HAP-1 (cell line): ENCODE data around the gene SCN2A.
A peak's percentile ranks its signal among the peaks of the same experiment; 100 is the strongest.
"Not testable (repeated sequence)": the region's sequence is repeated elsewhere in the genome, so short reads cannot be mapped to it uniquely, and the experiment has no call there.

Source experiments
- DNase-seq, 2 experiments: peaks; one replicate each; pipeline ENCODE4 v3.0.0-alpha.2; 2016 to 2020; ENCODE audit warnings: low spot score in 2 of 2
- H3K27me3 ChIP-seq: fragments of 250-450 bp; sonication (Bioruptor Pico); 2 replicates; pipeline ENCODE4 v1.5.1; 2020; ENCODE audit warnings: low read depth, mild to moderate bottlenecking, moderate library complexity
- H3K36me3 ChIP-seq: fragments of 250-450 bp; sonication (Bioruptor Pico); replicated peaks from 2 replicates; pipeline ENCODE4 v1.5.1; 2020; ENCODE audit warnings: mild to moderate bottlenecking
- H3K4me1 ChIP-seq: fragments of 250-450 bp; sonication (Bioruptor Pico); 2 replicates; pipeline ENCODE4 v1.5.1; 2020; ENCODE audit warnings: mild to moderate bottlenecking
- H3K4me3 ChIP-seq: fragments of 250-450 bp; sonication (Bioruptor Pico); 2 replicates; pipeline ENCODE4 v1.5.1; 2020; ENCODE audit warnings: mild to moderate bottlenecking, moderate library complexity
- H3K9me3 ChIP-seq: fragments of 250-450 bp; sonication (Bioruptor Pico); 2 replicates; pipeline ENCODE4 v1.5.1; 2020; ENCODE audit warnings: mild to moderate bottlenecking, moderate library complexity
- in situ Hi-C: fragments of 300-500 bp; cut with MboI; formaldehyde crosslinking; loops from 3 replicates; pipeline ENCODE4 v1.14.3; 2020; ENCODE audit warnings: low sequenced_read_pairs, inconsistent platforms, mixed read lengths

Gene SCN2A

GRCh38 chr2:165224941-165225340 is 14.3 kb upstream of the SCN2A start:
- Histone ChIP-seq H3K4me1 (no peaks in the 10 kb centered on the region), H3K36me3 (no peaks in the 10 kb centered on the region), H3K4me3 (no peak overlapping the region), H3K9me3 (no peaks in the 10 kb centered on the region), H3K27me3 (no peaks in the 10 kb centered on the region)
- in situ Hi-C loops = no loop called here
- DNase-seq = no peak

GRCh38 chr2:165227571-165227970 is 11.6 kb upstream of the SCN2A start:
- no peak for DNase-seq
- in situ Hi-C loops = no loop called here

GRCh38 chr2:165237056-165237455 is 2.2 kb upstream of the SCN2A start:
- DNase-seq = no peak
- in situ Hi-C loops = no loop called here
- Histone ChIP-seq H3K4me1 (no peaks in the 10 kb centered on the region), H3K27me3 (no peaks in the 10 kb centered on the region), H3K9me3 (no peaks in the 10 kb centered on the region), H3K36me3 (no peaks in the 10 kb centered on the region), H3K4me3 (no peak overlapping the region)

More at GRCh38 chr2:165227571-165227970, 11.6 kb upstream of the SCN2A start:
- Histone ChIP-seq H3K9me3 (no peaks in the 10 kb centered on the region), H3K4me3 (no peak overlapping the region), H3K36me3 (no peaks in the 10 kb centered on the region), H3K27me3 (no peaks in the 10 kb centered on the region), H3K4me1 (no peaks in the 10 kb centered on the region)

- Histone ChIP-seq H3K4me1 (no peaks in the 10 kb centered on the region), H3K27me3 (no peaks in the 10 kb centered on the region), H3K36me3 (no peaks in the 10 kb centered on the region), H3K9me3 (no peaks in the 10 kb centered on the region), H3K4me3 (no peak overlapping the region)
- in situ Hi-C loops = no loop called here
- peak in 1 of 2 experiments; percentile 35 for DNase-seq
Measured at GRCh38 chr2:165238295-165238694, 919 bp upstream of the SCN2A start.

GRCh38 chr2:165239856-165240515 is 772 bp downstream of the SCN2A start:
- DNase-seq = no peak
- H3K4me3 ChIP-seq = no peak overlapping the region
- in situ Hi-C loops = no loop called here

GRCh38 chr2:165240916-165241315 is 1.7 kb downstream of the SCN2A start:
- H3K4me1 ChIP-seq = no peaks in the 10 kb centered on the region
- in situ Hi-C loops = no loop called here
- H3K36me3 ChIP-seq = no peaks in the 10 kb centered on the region
- no peaks in the 10 kb centered on the region for H3K9me3 ChIP-seq
- DNase-seq = no peak
- no peaks in the 10 kb centered on the region for H3K27me3 ChIP-seq
- H3K4me3 ChIP-seq = no peak overlapping the region

More at GRCh38 chr2:165239856-165240515, 772 bp downstream of the SCN2A start:
- Histone ChIP-seq H3K4me1 (no peaks in the 10 kb centered on the region), H3K36me3 (no peaks in the 10 kb centered on the region), H3K27me3 (no peaks in the 10 kb centered on the region), H3K9me3 (no peaks in the 10 kb centered on the region)

- in situ Hi-C loops = no loop called here
- DNase-seq = no peak
- H3K36me3 ChIP-seq = no peaks in the 10 kb centered on the region
- H3K9me3 ChIP-seq = no peaks in the 10 kb centered on the region
- H3K4me1 ChIP-seq = no peaks in the 10 kb centered on the region
- peaks cover 10% of the 10 kb centered on the region; the same call in 1 of the 2 replicates for H3K27me3 ChIP-seq
- no peak overlapping the region for H3K4me3 ChIP-seq
Measured at GRCh38 chr2:165245081-165245793, 6.0 kb downstream of the SCN2A start.

- no peaks in the 10 kb centered on the region for H3K36me3 ChIP-seq
- H3K4me3 ChIP-seq = no peak overlapping the region
- in situ Hi-C loops = no loop called here
- H3K4me1 ChIP-seq = no peaks in the 10 kb centered on the region
- DNase-seq = no peak
- H3K9me3 ChIP-seq = no peaks in the 10 kb centered on the region
- H3K27me3 ChIP-seq = peaks cover 10% of the 10 kb centered on the region; the same call in 1 of the 2 replicates
Measured at GRCh38 chr2:165248238-165248637, 9.0 kb downstream of the SCN2A start.

- Histone ChIP-seq H3K4me3 (no peak overlapping the region), H3K4me1 (no peaks in the 10 kb centered on the region), H3K9me3 (no peaks in the 10 kb centered on the region), H3K36me3 (no peaks in the 10 kb centered on the region), H3K27me3 (peaks cover 10% of the 10 kb centered on the region; the same call in 1 of the 2 replicates)
- no peak for DNase-seq
- in situ Hi-C loops = no loop called here
Measured at GRCh38 chr2:165251366-165251765, 12.2 kb downstream of the SCN2A start.

- in situ Hi-C loops = no loop called here
- no peaks in the 10 kb centered on the region for H3K4me1 ChIP-seq
- DNase-seq = no peak
- no peak overlapping the region for H3K4me3 ChIP-seq
- H3K27me3 ChIP-seq = peaks cover 10% of the 10 kb centered on the region; the same call in 1 of the 2 replicates
- no peaks in the 10 kb centered on the region for H3K36me3 ChIP-seq
- no peaks in the 10 kb centered on the region for H3K9me3 ChIP-seq
Measured at GRCh38 chr2:165253178-165253577, 14.0 kb downstream of the SCN2A start.

GRCh38 chr2:165256618-165257017 is 17.4 kb downstream of the SCN2A start:
- H3K27me3 ChIP-seq = no peaks in the 10 kb centered on the region; the same call in 1 of the 2 replicates
- H3K36me3 ChIP-seq = no peaks in the 10 kb centered on the region
- DNase-seq = no peak
- no peaks in the 10 kb centered on the region for H3K9me3 ChIP-seq
- H3K4me3 ChIP-seq = no peak overlapping the region
- in situ Hi-C loops = no loop called here
- H3K4me1 ChIP-seq = no peaks in the 10 kb centered on the region

GRCh38 chr2:165260347-165260746 is 21.1 kb downstream of the SCN2A start:
- DNase-seq, in situ Hi-C loops, H3K36me3 ChIP-seq, H3K4me3 ChIP-seq, H3K4me1 ChIP-seq, H3K9me3 ChIP-seq, H3K27me3 ChIP-seq: not testable (repeated sequence)

GRCh38 chr2:165268754-165269153 is 29.5 kb downstream of the SCN2A start:
- no peaks in the 10 kb centered on the region for H3K4me1 ChIP-seq
- H3K4me3 ChIP-seq = no peak overlapping the region
- in situ Hi-C loops = no loop called here
- H3K27me3 ChIP-seq = no peaks in the 10 kb centered on the region
- no peaks in the 10 kb centered on the region for H3K36me3 ChIP-seq
- no peaks in the 10 kb centered on the region for H3K9me3 ChIP-seq
- no peak for DNase-seq

- no peaks in the 10 kb centered on the region for H3K4me1 ChIP-seq
- DNase-seq = no peak
- H3K27me3 ChIP-seq = no peaks in the 10 kb centered on the region
- in situ Hi-C loops = no loop called here
- no peaks in the 10 kb centered on the region for H3K36me3 ChIP-seq
- H3K9me3 ChIP-seq = no peaks in the 10 kb centered on the region
- no peak overlapping the region for H3K4me3 ChIP-seq
Measured at GRCh38 chr2:165273176-165273575, 34.0 kb downstream of the SCN2A start.
